ENCODE data around the gene OTUB2.

The OTUB2 gene

GRCh38 chr14:93996130-93996695 is 29.9 kb upstream of the OTUB2 start:
- no peak overlapping the region for H3K27ac ChIP-seq
- POLR2A ChIA-PET (ENCODE audit: low non-redundant PET): no interaction called here
- no peak for DNase-seq (ENCODE audit: low spot score)
- TF ChIP-seq CTCF (conservative IDR thresholded peaks at IDR 0.05; ENCODE audit: low read depth): no peak
- CTCF ChIA-PET: interaction anchor here (1.6 kb wide), 1 partner anchor 56 kb away, joined by 6 read pairs; no protein-coding TSS in a partner anchor

- no peak within 1 kb of the TSS for H3K27ac ChIP-seq
- ChIA-PET POLR2A (ENCODE audit: low non-redundant PET) (no interaction called here), CTCF (interaction anchor here (0.7 to 1.6 kb wide), 3 partner anchors 57 to 140 kb away, joined by 3 to 6 read pairs (median 4); no protein-coding TSS in a partner anchor)
- DNase-seq (ENCODE audit: low spot score): no peak
- no peak for TF ChIP-seq CTCF (conservative IDR thresholded peaks at IDR 0.05; ENCODE audit: low read depth)
Observed at GRCh38 chr14:93997082-93997481, 29.1 kb upstream of the OTUB2 start, which contains the start of gene CCDC197. TSS of gene CCDC197 (plus strand) at chr14:93997301. CDS start at chr14:93998132, 831 bp downstream.

GRCh38 chr14:93997916-93998870 is 27.9 kb upstream of the OTUB2 start:
- no peak for TF ChIP-seq CTCF (conservative IDR thresholded peaks at IDR 0.05; ENCODE audit: low read depth)
- no peak overlapping the region for H3K27ac ChIP-seq
- no peak for DNase-seq (ENCODE audit: low spot score)
- ChIA-PET CTCF (interaction anchor here (0.6 to 3.6 kb wide), 4 partner anchors 13 to 139 kb away, joined by 3 to 39 read pairs (median 4); no protein-coding TSS in a partner anchor), POLR2A (ENCODE audit: low non-redundant PET) (no interaction called here)

- POLR2A ChIA-PET (ENCODE audit: low non-redundant PET): no interaction called here
- CTCF ChIA-PET: interaction anchor here (3.6 kb wide), 1 partner anchor 59 kb away, joined by 39 read pairs; no protein-coding TSS in a partner anchor
- TF ChIP-seq CTCF (conservative IDR thresholded peaks at IDR 0.05; ENCODE audit: low read depth): no peak
- H3K27ac ChIP-seq: no peak overlapping the region
- DNase-seq (ENCODE audit: low spot score): no peak
Observed at GRCh38 chr14:93998871-93999403, 27.2 kb upstream of the OTUB2 start.

- POLR2A ChIA-PET (ENCODE audit: low non-redundant PET): no interaction called here
- CTCF ChIA-PET: interaction anchor here (0.6 to 3.6 kb wide), 2 partner anchors 59 to 236 kb away, joined by 3 to 39 read pairs; no protein-coding TSS in a partner anchor
- H3K27ac ChIP-seq: no peak overlapping the region
- no peak for DNase-seq (ENCODE audit: low spot score)
- no peak for TF ChIP-seq CTCF (conservative IDR thresholded peaks at IDR 0.05; ENCODE audit: low read depth)
Observed at GRCh38 chr14:93999573-93999972, 26.6 kb upstream of the OTUB2 start.

- CTCF ChIA-PET: interaction anchor here (0.9 to 3.6 kb wide), 2 partner anchors 34 to 60 kb away, joined by 3 to 39 read pairs; no protein-coding TSS in a partner anchor
Observed at GRCh38 chr14:94000267-94000666, 25.9 kb upstream of the OTUB2 start.

More at GRCh38 chr14:94000267-94000666, 25.9 kb upstream of the OTUB2 start:
- no peak for DNase-seq (ENCODE audit: low spot score)
- POLR2A ChIA-PET (ENCODE audit: low non-redundant PET): no interaction called here
- H3K27ac ChIP-seq: no peak overlapping the region
- TF ChIP-seq CTCF (conservative IDR thresholded peaks at IDR 0.05; ENCODE audit: low read depth): no peak

All from RWPE1 (cell line).